HG03103 (cell line): ENCODE data around the gene XXYLT1.

Experiments used
- ATAC-seq: cut with Tn5 transposase; IDR thresholded peaks from one replicate; pipeline ENCODE4 v1.9.1; 2021; ENCODE audit warnings: low read depth; ENCODE audit not compliant: unreplicated experiment

The XXYLT1 gene

GRCh38 chr3:195175076-195175475, 95.9 kb downstream of the XXYLT1 start:
- no peak for ATAC-seq

DNA sequence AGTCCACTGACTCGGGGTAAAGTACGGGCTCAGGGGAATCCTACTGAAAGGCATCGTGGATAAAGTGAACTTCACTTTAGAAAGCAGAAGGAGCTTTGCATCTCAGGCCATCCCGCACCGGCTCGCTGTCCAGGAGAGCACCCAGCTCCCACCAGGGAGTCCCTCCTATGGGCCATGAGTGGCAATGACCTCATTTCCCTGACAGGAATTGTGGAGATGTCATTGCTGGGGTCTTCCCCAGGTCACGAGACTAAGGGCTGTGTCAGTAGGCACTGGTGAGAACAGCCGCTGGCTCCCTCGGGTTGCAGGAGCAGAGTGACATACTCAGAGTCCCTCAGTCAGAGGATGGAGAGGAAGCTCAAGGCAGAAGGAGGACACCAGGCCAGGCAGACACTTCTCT, 97.3 kb downstream of the XXYLT1 start:
- no peak for ATAC-seq

DNA sequence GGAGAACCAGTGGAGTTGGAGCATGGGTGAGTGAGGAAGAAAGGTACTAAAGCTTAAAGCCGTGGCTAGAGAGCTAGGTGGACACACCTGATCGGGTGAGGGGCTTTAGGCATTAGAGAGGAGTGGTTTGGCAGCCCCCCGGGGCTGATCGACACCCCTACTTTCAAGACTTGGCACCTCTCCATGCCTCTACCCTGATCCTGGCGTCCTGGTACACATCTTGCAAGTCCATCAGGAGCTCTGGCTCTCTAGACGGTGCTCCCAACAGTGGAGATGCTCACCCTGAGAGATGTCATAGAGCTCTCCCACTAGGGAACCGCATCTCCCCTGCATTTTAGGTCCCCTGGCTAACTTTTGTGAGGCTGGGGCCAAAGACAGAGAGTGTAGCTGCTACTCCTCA, 98.1 kb downstream of the XXYLT1 start:
- ATAC-seq, result no peak

DNA sequence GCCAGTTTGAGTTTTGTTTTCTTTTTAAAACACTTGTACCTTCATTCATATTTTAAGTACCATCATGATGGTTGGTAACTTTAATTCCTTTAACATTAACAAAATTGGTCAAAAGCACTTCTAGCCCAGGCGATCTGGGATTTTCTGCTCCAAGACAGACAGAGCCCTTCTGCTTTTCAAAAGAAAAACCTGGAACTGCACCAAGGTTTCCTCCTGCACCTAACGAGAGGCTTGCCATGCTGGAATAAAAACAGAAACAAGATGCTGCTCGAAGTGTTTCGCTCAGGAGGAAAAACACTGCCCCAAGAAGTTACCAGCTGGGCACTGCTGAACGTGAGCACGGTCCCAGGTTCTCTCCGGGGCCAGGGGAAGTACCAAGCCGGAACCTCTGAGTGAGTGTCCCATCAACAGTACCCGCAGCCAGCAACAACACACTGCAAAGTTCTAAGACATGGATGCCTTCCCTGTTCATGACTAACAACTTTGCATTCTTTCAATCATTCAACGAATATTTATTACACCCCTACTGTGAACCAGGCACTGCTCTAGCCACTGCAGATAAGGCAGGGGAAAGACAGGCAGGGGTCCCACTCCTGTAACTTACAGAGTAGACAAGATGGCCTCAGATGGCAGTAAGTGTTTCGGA, 98.8 kb downstream of the XXYLT1 start:
- ATAC-seq, result no peak

- no peak for ATAC-seq
Observed at GRCh38 chr3:195171093-195171873, 99.7 kb downstream of the XXYLT1 start.

GRCh38 chr3:195170496-195170895, 100.5 kb downstream of the XXYLT1 start:
- no peak for ATAC-seq

DNA sequence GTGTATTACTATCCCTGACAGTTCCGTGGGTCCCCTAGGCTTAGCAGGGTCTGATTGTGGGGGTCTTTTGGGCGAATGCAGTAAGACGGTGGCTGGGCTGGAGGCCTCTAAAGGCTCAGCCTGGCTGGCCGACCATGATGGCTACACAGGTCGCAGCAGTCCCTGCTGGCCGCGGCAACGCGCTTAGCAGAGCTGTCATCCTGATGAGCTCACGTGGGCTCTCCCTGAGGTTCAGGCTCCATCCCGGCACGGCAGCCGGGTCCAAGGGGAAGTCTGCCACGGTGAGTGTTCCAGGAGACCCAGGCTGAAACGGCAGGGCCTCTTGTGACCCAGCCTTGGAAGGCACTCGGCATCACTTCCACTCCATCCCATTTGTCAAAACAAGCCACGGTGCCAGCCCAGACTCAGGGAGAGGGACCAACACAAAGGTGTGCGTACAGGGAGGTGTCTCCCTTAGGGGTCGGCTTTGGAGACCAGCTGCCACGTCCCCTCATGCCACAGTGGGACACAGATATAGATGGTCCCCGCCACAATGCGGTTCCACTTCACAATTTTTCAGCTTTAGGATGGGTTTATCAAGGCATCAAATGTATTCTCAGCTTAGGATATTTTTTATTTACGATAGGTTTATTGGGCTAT, 101.8 kb downstream of the XXYLT1 start:
- ATAC-seq, result no peak

GRCh38 chr3:195168009-195168762, 102.8 kb downstream of the XXYLT1 start:
- ATAC-seq, result no peak

DNA sequence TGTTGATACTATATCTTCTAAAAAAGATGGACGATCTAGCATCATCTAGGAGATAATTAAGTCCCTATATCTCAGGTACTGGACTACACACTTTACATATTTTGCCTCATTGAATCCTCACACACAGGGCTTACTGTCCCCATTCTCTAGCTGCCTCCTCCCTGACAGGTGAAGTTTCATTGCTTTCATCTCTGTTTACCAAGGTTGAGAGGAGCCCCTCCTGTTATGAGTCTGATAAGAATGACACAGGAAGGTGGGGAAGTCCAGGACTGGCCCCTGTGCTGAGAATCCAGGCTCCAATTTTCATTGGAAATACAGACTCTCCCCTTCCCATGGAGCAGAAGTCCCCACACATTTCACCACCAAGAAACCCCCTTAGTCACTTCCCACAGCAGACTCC, 105.2 kb downstream of the XXYLT1 start:
- no peak for ATAC-seq

DNA sequence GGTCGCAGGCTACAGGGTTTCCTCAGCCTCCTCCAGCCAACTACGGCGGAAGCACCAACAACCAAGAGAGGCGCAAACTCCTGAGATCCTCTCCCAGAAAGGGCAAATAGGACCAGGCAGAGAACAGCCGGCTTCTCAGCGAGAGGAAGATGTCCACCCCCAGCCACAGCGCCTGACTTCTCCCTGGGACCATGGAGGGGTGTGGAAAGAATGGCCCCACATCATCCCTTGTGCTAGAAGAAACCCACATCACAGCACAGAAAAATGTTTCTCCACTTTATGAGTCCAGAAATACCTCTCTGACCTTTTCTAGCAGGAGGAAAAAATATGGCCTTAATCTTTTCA, 105.7 kb downstream of the XXYLT1 start:
- no peak for ATAC-seq

DNA sequence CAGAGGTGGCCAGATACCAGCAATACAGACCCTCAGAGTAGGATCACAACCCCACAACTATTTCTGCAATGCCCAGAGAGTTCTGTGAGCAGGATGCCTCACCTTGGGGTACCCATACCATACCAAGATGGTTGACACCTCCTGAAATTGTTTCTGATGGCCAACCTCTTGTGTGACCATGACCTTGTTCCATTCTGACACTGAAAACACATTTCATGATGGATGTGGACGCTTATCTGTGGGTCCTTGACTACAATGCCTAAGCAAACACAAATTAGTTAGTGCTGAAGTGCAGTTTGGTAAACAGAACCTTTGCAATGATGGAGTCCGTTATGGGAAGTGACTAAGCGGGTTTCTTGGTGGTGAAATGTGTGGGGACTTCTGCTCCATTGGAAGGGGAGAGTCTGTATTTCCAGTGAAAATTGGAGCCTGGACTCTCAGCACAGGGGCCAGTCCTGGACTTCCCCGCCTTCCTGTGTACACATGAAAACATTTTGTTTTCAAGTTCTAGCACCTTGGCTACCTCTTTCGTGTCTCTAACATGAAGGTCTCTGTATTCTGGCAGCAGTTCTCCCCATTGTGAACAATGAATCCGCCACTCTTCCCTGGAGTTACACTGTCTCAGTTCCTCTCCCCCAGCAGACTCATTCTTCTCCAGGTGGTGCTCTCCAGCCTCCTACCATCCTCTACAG, 106.2 kb downstream of the XXYLT1 start:
- ATAC-seq, result no peak

GRCh38 chr3:195163719-195164572, 107.0 kb downstream of the XXYLT1 start:
- ATAC-seq, result no peak

- no peak for ATAC-seq
Observed at GRCh38 chr3:195162816-195163215, 108.1 kb downstream of the XXYLT1 start.

DNA sequence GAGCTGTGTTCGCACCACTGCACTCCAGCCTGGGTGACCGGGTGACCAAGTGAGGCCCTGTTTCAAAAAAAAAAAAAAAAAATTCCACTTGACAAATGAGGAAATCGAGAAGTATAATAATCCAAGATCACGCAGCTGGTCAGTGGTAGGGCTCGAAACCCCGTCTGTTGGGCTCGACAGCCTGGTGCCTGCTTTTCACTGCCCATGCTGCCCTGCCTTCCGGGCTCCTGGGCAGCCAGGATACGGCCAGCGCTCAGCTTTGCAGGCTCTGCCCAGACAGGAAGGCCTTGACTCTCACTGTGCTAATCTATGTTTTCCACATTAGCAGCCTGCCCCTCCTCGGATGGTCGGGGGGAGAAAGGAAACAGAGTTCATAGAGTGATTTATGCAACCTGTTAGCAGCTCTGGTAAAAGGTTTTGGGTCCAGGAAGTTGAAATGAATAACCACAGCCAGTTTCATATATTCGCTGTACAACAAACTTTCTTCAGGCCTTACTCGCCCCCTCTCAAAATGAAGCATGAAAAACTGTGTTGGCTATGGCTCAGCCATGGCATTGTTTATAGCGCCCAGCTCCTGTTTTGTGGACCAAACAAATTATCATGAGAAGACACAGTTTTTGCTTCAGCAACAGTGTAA, 108.8 kb downstream of the XXYLT1 start:
- peak; percentile 47 for ATAC-seq

GRCh38 chr3:195160908-195161434, 110.0 kb downstream of the XXYLT1 start:
- no peak for ATAC-seq

DNA sequence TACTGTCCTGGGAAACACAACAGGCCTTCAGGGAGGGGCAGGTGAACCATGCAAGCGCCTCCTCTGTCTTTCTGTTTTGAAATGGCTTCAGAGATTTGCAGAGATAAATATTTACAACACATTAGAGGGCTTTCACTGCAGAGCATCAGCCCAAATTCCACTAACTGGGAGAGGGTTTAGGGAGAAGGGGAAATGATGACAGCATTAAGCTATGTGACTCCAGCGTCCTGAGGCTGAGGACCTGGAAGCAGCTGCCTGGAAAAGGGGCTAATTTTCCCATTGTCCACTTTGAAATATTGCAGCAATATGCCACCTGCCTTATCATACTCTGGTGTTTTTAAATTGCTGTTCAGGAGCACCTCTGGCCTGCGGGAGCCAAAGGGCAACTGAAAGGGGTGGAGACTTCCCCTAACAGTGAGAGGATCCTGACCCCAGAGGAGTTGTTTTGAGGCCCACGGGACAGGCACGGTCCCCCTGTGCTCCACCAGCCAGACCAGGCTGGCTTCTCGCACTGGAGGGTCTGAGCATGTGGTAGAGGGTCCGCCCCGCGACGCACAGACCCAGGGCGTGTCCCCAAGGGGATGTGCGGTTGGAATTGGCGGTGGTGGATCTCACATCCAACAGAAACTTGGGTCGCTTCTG, 110.6 kb downstream of the XXYLT1 start:
- ATAC-seq, result no peak

DNA sequence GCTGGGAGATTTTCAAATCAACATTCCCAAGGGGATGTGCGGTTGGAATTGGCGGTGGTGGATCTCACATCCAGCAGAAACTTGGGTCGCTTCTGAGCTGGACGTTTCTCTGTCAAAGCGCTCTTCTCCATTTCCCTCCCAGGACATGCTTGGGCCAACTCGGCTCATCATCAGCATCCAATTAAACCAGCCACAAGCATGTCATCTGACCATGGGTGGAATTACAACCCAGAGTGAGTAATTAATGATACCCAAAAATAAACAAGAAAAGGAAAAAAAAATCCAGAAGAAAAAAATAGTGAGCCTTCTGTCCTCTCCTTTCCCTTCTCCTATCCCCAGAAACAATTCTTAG, 111.2 kb downstream of the XXYLT1 start:
- ATAC-seq, result no peak

DNA sequence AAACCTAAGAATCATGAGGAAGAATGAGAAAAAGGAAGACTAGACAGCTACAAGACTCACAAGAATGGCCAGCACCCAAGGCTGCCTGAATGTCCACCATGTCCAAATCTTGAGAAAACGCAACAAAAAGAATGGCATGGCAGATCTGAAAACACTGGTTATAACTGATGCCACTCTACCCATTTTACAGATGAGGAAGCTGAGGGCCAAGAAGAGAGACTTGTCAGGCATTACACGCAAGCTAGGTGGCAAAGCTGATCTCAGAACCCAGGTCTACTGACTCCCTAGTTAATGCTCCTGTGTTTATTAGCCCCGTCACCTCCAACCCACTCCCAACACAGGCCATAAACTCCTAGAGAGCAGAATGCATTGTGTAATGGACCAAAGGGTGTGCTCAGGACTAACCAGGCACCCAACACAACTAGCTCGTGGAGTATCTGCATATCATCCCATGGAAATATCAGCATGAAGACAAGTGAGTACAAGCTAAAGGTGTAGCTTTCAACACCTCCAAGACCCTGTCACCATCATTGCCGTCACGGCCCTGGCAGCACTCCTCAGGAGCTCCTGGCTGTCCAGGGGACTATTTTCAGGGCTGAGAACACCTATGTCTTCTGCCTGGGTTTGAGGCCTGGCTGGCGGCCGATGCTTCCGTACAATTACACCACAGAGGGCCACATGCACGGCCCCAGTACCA, 111.7 kb downstream of the XXYLT1 start:
- ATAC-seq, result no peak
